Activated effector memory CD4-positive, alpha-beta T cell treated with anti-CD3 and anti-CD28 coated beads, Interleukin-2, amount 50 U/mL, for 16 hours (primary cell): ENCODE data around the gene CMA1.

Source experiments
- DNase-seq: peaks from one replicate; pipeline ENCODE4 v3.0.0-alpha.2; 2020

The CMA1 gene

DNA sequence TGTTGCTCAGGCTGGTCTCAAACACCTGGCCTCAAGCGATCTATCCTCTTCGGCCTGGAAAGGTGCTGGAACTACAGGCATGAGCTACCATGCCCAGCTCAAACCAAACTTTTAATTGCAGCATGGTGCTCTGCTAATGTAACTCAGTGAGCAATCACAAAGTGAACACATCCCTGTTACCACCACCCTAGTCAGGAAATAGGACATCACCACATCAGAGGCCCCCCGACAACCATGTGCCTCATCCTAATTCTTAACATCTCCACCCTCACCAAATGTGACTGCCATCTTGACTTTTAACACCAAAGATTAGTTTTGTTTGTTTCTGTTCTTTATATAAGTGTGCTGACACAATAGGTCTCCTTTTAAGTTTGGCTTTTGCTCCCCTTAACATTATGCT lies 42.7 kb downstream of the CMA1 start:
- no peak for DNase-seq

DNA sequence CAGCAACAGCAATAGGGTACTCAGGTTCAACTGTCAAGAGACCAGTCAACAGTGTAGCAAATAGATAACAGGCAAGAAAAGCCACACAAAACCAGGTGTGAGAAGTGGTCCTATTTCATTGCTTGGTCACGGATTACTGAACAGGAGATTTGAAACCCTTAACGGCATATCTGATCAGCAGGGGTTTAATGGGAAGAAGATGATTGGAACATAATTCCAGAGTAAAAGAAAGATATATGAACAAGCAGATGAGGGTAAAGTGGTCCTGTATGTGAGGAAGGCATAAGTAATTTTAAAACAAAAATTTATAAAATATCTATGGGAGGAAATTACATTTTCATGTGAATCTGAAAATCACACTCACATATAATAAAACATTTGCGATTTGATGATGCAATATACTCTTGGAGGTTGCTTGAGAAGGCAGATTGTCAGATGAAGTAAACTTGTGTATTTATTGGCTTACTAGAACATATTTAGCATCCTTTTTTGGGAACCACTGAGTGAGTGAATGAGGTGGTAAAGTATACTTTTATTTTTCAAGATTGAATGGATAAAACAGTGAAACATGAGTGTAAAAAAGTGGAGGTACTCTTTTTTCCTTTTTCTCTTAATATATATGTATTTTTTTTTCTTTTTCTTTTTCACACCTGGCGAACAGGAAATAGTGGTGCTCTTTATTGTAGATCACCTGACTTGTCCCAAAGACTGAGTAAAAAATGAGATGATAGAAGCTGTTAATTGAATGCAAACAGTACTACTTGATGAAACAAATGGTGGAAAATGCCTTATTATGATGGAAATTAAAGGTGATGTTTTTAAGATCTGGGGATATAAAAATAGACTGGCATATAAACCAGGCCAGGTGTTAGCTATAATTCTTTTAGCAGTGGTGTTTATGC lies 43.9 kb downstream of the CMA1 start:
- DNase-seq = no peak

DNA sequence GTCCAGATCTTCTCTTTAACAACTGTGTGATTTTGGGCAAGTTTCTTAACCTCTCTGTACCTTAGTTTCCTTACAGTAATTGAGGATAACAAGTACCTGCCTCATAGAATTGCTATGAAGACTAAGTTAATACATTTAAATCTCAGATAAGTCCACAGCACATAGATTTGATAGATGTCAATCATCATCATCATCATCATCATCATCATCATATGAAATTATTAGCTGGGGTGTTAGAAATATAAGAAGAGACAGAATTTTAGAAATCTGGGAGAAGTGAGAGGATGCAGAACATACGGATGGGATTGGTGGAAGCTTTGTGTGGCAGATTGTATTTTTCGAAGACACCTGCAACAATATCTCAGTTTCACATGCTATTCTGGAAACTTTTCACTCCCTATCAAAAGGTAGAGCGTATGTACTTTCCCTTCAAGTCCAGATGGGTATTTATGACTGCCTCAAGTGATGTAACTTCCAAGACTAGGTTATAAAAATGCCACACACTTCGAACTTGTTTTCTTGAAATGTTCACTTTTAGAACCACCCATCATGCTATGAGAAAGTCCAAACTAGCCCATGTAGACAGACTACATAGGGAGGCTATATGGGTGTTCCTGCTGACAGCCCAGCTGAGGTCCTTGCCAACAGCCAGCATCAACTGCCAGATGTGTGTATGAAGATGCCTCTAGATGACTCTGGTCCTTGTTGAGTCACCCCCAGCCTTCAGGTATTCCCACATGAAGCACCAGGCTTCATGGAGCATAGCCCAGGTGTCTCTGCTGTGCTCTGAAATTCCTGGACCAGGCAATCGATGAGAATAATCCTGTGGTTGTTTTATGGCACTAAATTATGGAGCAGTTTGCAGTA lies 44.8 kb downstream of the CMA1 start:
- no peak for DNase-seq

DNA sequence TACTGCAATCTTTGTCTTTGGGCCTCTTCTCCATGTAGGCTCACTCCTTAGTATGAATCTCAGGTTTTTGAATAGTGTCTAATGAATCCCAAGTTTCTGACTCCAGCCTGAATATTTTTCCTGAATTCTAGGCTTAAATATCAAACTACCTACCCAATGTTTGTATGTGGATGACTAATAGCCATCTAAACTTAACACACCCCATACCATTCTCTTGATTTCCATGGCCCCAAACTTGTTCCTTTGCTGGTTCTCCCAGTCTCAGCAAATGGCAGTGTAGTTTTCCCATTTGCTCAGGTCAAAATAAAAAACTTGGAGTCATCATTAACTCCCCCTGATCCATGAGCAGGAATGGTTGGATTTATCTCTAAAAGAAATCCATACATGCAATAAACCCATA lies 46.7 kb downstream of the CMA1 start:
- no peak for DNase-seq

DNA sequence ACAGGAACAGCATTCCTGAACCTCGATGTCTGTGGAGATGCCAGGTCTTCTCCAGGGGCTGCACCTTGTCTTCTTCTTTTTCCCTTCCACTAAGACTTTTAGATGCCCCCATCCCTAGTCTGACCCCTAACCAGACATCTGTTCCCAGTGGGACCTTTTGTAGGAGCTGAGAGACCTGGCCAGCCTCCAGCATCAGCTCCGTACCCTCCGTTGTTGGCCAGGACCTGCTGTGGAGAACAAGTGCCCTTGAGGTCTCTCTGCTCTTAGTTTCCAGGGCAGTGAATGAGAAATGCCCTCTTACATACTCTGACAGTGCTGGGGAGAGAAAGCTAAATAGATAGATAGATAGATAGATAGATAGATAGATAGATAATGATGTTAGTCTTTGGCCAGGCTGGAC lies 48.7 kb downstream of the CMA1 start:
- no peak for DNase-seq

DNA sequence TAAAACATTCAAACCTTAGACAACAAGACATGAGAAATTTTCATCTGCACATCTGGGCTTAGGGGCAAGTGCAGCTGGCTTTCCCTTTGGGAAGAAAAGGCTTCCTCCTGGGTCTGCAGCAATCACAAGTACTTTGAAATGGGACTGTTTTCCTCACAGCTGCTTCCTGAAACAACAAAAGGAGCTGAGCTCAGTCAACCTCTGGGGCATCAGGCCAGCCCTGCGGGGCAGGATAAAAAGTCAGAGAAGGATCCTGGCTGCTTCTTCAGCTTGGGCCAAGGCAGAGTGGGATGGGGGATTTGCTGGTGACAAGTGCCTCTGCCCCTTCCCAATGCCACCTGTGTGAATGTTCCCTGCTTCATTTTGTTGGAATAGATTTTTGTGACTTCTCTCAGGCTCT lies 49.3 kb downstream of the CMA1 start:
- DNase-seq = no peak

DNA sequence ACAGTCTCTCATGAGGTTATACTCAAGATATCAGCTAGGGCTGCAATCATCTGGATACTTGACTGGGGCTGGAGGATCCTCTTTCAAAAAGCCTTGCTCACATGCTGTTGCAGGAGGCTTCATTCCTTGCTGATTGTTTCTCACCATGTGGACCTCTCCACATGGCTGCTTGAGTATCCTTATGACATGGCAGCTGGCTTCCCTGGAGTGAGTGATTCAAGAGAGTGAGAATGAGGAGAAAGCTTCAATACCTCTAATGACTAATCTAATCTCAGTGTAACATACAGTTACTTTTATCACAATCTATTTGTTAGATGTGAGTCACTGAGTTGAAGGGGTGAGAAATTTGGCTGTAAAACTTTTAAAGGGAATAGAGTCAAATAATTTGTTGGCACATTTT lies 51.1 kb downstream of the CMA1 start:
- DNase-seq = no peak
